A673 (cell line): ENCODE results near the gene CYTH2. TPM values are rescaled to one million over a fixed set of nuclear protein-coding genes. Genes with fewer than 3 reads are reported as not detected.

Experiments used
- BruUV-seq: library from RNA; stranded (reverse); fragments of 400-500 nt; replicated peaks from 2 replicates; lab custom pipeline; 2021; lab: Mats Ljungman, UMichigan
- CTCF ChIA-PET: fragments of 300-600 bp; sonication (Branson Sonifier 250); formaldehyde crosslinking; loops from one replicate; lab custom pipeline; 2022; ENCODE audit warnings: antibody characterized with exemption; lab: Charles Lee
- POLR2A ChIA-PET: fragments of 300-600 bp; sonication (Branson Sonifier 250); formaldehyde crosslinking; loops from one replicate; lab custom pipeline; 2022; ENCODE audit warnings: antibody characterized with exemption; ENCODE audit not compliant: low non-redundant PET; lab: Charles Lee
- DNase-seq: peaks from one replicate; pipeline ENCODE4 v3.0.0-alpha.2; 2015; ENCODE audit warnings: low spot score
- H3K27ac ChIP-seq: fragments of 200-600 bp; sonication (generic); 2 replicates; pipeline ENCODE4 v1.5.1; 2016; ENCODE audit warnings: mixed run types, low read depth, mild to moderate bottlenecking, mixed read lengths, antibody characterized with exemption, low read length; ENCODE audit not compliant: poor library complexity, severe bottlenecking
- H3K27me3 ChIP-seq: fragments of 200-600 bp; sonication (generic); replicated peaks from 2 replicates; pipeline ENCODE4 v1.6.1; 2017; ENCODE audit warnings: mixed run types, low read depth, mild to moderate bottlenecking, mixed read lengths, antibody characterized with exemption, low read length; ENCODE audit not compliant: insufficient read depth, poor library complexity
- H3K36me3 ChIP-seq: fragments of 200-600 bp; sonication (generic); 2 replicates; pipeline ENCODE4 v1.6.1; 2016; ENCODE audit warnings: mixed run types, mild to moderate bottlenecking, mixed read lengths, antibody characterized with exemption, low read length; ENCODE audit not compliant: insufficient read depth, poor library complexity, severe bottlenecking
- H3K4me1 ChIP-seq: fragments of 200-600 bp; sonication (generic); 2 replicates; pipeline ENCODE4 v1.6.1; 2017; ENCODE audit warnings: mixed run types, mild to moderate bottlenecking, mixed read lengths, antibody characterized with exemption, low read length; ENCODE audit not compliant: insufficient read depth, poor library complexity, severe bottlenecking
- H3K4me3 ChIP-seq: fragments of 200-600 bp; sonication (generic); 2 replicates; pipeline ENCODE4 v1.5.1; 2016; ENCODE audit warnings: low read depth, mixed run types, mild to moderate bottlenecking, mixed read lengths, low read length; ENCODE audit not compliant: poor library complexity, severe bottlenecking
- H3K9me3 ChIP-seq: fragments of 200-600 bp; sonication (generic); 2 replicates; pipeline ENCODE4 v1.6.1; 2016; ENCODE audit warnings: mixed run types, low read depth, mild to moderate bottlenecking, mixed read lengths, antibody characterized with exemption, low read length; ENCODE audit not compliant: poor library complexity, severe bottlenecking
- EZH2 ChIP-seq: fragments of 200-600 bp; sonication (generic); IDR thresholded peaks from 2 replicates; pipeline ENCODE4 v1.6.1; 2017; ENCODE audit warnings: borderline replicate concordance, low read depth, mild to moderate bottlenecking, mixed read lengths, antibody characterized with exemption, low read length; ENCODE audit not compliant: poor library complexity, severe bottlenecking
- intact Hi-C: fragments of 100-400 bp; cut with micrococcal nuclease; formaldehyde crosslinking; loops from one replicate; pipeline ENCODE4 v1.10.0; 2022; ENCODE audit not compliant: unreplicated experiment
- total RNA-seq: library from RNA; stranded (reverse); gene quantifications from 2 replicates; pipeline ENCODE4 v1.2.3, GENCODE V29; 2021
- TF ChIP-seq, protein P1 (sequence below): fragments of 300-800, 200-600 bp; sonication (generic); conservative IDR thresholded peaks from 2 replicates; pipeline ENCODE4 v1.5.1; 2017; ENCODE audit warnings: low read depth, mild to moderate bottlenecking, antibody characterized with exemption, low read length, moderate library complexity, mixed read lengths

The CYTH2 gene
- total RNA-seq, 1 experiment from 2014 or later, result 125 TPM

DNA sequence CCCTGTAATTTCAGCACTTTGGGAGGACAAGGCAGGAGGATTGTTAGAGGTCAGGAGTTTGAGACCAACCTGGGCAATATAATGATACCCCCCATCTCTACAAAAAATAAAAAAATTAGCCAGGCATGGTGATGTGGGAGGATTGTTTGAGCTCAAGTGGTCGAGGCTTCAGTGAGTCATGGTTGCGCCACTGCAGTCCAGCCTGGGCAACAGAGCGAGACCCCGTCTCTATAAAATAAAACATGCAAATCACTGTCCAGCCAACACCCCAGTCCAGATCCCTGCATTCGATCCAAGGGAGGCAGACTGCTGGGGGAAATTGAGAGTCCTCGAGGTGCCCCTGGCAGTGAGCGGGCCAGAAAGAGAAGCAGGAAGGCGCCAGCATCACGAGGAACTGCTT lies 7.0 kb downstream of the CYTH2 start:
- CTCF ChIA-PET, result no interaction called here

DNA sequence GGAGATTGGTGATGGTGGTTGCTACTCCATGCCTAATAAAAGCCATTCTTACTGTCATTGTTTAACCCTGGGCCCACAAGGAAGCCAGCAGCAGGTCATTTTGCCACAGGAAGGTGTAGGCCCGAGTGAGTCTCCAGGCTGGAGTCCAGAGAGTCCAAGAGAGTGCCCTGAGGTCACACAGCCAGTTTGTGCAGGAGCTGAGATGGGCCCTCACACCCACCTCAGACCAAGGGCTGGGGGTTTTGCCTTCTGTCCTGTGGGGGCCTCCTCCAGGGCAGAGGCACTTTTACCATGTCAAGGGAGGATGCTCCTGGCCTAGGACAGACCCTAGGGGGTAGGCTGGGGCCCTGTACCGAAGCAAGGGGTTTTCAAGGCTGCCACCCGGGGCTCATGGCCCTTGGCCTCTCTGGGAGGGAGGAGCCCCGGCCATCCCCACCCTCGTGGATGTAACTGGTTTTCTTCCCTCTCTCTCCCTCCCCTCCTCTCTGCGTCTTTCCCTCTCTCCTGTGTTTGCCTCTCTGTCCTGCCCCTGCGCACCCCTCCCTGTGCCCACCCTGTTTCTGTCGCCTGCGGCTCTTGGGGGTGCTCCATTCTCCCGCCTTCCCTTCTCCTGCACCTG lies 8.0 kb downstream of the CYTH2 start:
- no peak for DNase-seq
- CTCF ChIA-PET, result no interaction called here
- H3K4me1 ChIP-seq, result peaks cover 7% of the 10 kb centered on the region
- peaks cover 65% of the 10 kb centered on the region for H3K36me3 ChIP-seq
- H3K9me3 ChIP-seq, result no peaks in the 10 kb centered on the region
- H3K4me3 ChIP-seq, result no peak overlapping the region
- TF ChIP-seq EZH2, result no peak
- TF ChIP-seq, protein P1, sequence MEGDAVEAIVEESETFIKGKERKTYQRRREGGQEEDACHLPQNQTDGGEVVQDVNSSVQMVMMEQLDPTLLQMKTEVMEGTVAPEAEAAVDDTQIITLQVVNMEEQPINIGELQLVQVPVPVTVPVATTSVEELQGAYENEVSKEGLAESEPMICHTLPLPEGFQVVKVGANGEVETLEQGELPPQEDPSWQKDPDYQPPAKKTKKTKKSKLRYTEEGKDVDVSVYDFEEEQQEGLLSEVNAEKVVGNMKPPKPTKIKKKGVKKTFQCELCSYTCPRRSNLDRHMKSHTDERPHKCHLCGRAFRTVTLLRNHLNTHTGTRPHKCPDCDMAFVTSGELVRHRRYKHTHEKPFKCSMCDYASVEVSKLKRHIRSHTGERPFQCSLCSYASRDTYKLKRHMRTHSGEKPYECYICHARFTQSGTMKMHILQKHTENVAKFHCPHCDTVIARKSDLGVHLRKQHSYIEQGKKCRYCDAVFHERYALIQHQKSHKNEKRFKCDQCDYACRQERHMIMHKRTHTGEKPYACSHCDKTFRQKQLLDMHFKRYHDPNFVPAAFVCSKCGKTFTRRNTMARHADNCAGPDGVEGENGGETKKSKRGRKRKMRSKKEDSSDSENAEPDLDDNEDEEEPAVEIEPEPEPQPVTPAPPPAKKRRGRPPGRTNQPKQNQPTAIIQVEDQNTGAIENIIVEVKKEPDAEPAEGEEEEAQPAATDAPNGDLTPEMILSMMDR, result no peak
- H3K27ac ChIP-seq, result no peak overlapping the region
- intact Hi-C loops, result no loop called here
- BruUV-seq, result no TSS peak
- no peaks in the 10 kb centered on the region for H3K27me3 ChIP-seq
- POLR2A ChIA-PET, result no interaction called here

More for the DNA sequence above, 7.0 kb downstream of the CYTH2 start:
- Histone ChIP-seq H3K36me3 (peaks cover 75% of the 10 kb centered on the region), H3K27me3 (no peaks in the 10 kb centered on the region), H3K9me3 (no peaks in the 10 kb centered on the region), H3K27ac (no peak overlapping the region), H3K4me1 (peaks cover 7% of the 10 kb centered on the region), H3K4me3 (no peak overlapping the region)
- POLR2A ChIA-PET, result no interaction called here
- DNase-seq, result no peak
- intact Hi-C loops, result no loop called here
- TF ChIP-seq, protein P1, result no peak
- no peak for TF ChIP-seq EZH2
- no TSS peak for BruUV-seq

DNA sequence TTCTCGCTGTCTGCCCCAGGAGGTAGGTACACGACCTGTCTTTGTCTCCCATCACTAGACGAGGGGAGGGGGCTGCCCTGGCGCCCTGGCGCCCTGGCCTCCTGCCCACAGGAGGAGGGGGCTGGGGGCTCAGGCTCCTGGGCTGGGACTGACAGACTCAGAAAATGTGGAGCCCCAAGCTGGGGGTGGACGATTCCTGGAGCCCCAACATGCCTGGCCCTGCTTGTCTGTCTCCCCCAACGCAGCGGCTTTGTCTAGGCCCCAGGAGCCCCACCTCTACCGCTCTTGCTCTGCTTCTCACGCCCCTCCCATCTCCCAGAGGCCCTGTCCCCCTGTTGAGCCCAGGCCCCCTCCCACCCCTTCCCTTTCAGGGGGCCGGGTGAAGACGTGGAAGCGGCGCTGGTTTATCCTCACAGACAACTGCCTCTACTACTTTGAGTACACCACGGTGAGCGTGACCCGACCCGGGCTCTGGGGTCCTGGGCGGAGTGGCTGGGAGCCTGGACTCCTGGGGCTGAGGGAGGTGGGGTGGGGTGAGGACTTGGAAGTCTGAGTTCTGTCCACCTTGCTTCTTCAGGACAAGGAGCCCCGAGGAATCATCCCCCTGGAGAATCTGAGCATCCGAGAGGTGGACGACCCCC lies 8.6 kb downstream of the CYTH2 start:
- Histone ChIP-seq H3K27ac (no peak overlapping the region), H3K9me3 (no peaks in the 10 kb centered on the region), H3K27me3 (no peaks in the 10 kb centered on the region), H3K36me3 (peaks cover 59% of the 10 kb centered on the region), H3K4me1 (peaks cover 7% of the 10 kb centered on the region), H3K4me3 (no peak overlapping the region)
- ChIA-PET CTCF (no interaction called here), POLR2A (no interaction called here)
- intact Hi-C loops, result no loop called here
- DNase-seq, result no peak
- no TSS peak for BruUV-seq
- TF ChIP-seq, protein P1, result no peak
- no peak for TF ChIP-seq EZH2
